HG02973 (cell line): ENCODE data around the gene EPM2AIP1.
A peak's percentile ranks its signal among the peaks of the same experiment; 100 is the strongest.
"Not testable (repeated sequence)": the region's sequence is repeated elsewhere in the genome, so short reads cannot be mapped to it uniquely, and the experiment has no call there.

ENCODE experiments used
- ATAC-seq: cut with Tn5 transposase; IDR thresholded peaks from one replicate; pipeline ENCODE4 v1.9.1; 2021; ENCODE audit warnings: moderate library complexity; ENCODE audit not compliant: unreplicated experiment

The EPM2AIP1 gene

GRCh38 chr3:36954452-36955134 is 38.3 kb downstream of the EPM2AIP1 start:
- no peak for ATAC-seq

- not testable (repeated sequence) for ATAC-seq
Observed at GRCh38 chr3:36947814-36948213, 45.1 kb downstream of the EPM2AIP1 start.

GRCh38 chr3:36945333-36945980 is 47.5 kb downstream of the EPM2AIP1 start:
- ATAC-seq: no peak

GRCh38 chr3:36944641-36945270 is 48.2 kb downstream of the EPM2AIP1 start, which contains the start of gene TRANK1:
TSS of gene TRANK1 (minus strand) at chr3:36945054. CDS start at chr3:36944809, 245 bp downstream.
- ATAC-seq: peak; percentile 51

- peak; percentile 44 for ATAC-seq
Observed at GRCh38 chr3:36944012-36944640, 48.8 kb downstream of the EPM2AIP1 start.

- ATAC-seq: no peak
Observed at GRCh38 chr3:36943601-36944000, 49.3 kb downstream of the EPM2AIP1 start.

- no peak for ATAC-seq
Observed at GRCh38 chr3:36942638-36943248, 50.2 kb downstream of the EPM2AIP1 start.

GRCh38 chr3:36941658-36942057 is 51.3 kb downstream of the EPM2AIP1 start:
- ATAC-seq: no peak

GRCh38 chr3:36941162-36941561 is 51.8 kb downstream of the EPM2AIP1 start:
- no peak for ATAC-seq

- ATAC-seq: no peak
Observed at GRCh38 chr3:36937492-36937891, 55.4 kb downstream of the EPM2AIP1 start.
